T-helper 22 cell (primary cell): ENCODE measurements around the gene RMDN2.

Experiments
- DNase-seq: peaks from one replicate; pipeline ENCODE4 v3.0.0-alpha.2; 2020; ENCODE audit warnings: low read depth

Gene RMDN2, protein sequence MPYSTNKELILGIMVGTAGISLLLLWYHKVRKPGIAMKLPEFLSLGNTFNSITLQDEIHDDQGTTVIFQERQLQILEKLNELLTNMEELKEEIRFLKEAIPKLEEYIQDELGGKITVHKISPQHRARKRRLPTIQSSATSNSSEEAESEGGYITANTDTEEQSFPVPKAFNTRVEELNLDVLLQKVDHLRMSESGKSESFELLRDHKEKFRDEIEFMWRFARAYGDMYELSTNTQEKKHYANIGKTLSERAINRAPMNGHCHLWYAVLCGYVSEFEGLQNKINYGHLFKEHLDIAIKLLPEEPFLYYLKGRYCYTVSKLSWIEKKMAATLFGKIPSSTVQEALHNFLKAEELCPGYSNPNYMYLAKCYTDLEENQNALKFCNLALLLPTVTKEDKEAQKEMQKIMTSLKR

GRCh38 chr2:37925063-37925897 is at the start of gene RMDN2:
Gene RMDN2, plus strand, starts transcription at chr2:37925287. Its CDS starts 3,991 bp downstream, at chr2:37929278.
- peak; percentile 32 for DNase-seq

- DNase-seq = no peak
These were observed 49.6 kb upstream of the RMDN2 start for GRCh38 chr2:37875403-37875906.

- no peak for DNase-seq
These were observed 48.9 kb upstream of the RMDN2 start for GRCh38 chr2:37876227-37876626.

DNA sequence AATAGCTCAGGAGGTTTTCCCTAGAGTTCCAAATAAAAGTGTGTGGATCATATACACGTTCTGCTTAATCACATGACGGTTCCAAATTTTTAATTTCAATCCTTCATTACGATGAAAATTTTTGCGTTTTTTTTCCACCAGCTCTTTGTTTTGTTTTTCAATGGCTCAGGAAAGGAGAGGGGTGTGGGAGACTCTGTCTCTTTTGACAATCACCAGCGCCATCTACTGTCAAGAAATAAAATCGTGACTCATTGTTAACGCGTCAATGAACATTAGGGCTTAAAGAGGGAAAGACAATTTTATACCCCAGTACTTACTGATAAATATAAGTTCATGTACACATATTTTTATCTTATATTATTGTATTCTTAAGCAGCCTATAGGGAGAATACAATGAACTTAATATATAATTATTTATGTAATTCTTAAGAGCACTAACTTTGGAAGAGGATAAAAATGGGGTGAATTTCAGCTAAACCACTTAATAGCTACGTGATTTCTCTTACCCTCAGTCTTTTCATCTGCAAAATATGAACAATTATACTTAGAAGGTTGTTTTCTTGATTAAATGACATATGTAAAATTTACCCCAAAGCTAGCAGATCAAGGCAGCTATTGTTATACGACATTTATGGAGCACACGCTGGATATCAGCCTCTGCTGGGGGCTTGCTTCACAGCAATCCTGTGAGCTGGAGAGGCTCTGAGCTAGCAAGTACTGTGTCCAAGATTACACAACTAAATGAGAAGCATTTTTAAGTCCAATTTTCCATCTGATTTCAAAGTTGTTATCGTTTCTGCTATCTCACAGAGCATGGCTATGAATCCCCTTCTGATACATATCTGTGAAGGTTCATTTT is 47.4 kb upstream of the RMDN2 start:
- no peak for DNase-seq

- DNase-seq = no peak
These were observed 46.6 kb upstream of the RMDN2 start for GRCh38 chr2:37878536-37878935.

DNA sequence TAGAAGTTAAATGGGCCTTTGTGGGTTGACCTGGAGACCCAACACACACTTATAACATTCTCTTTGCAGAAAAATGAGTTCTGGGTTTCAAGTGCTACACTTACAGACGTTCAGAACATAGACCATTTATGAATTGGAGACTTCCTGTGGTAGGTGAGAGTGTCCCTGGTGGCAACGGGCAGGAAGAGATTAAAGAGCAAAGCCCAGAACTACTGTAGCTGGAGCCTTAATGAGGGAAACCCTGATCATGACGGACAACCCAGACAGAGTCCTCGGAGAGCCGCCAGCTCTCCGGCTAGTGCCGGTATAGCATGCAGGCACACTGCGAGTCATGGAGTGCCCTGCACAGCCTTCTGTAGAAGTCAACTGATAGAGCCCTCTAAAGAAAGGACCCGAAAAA is 44.5 kb upstream of the RMDN2 start:
- no peak for DNase-seq

GRCh38 chr2:37881397-37881796 is 43.7 kb upstream of the RMDN2 start:
- DNase-seq = no peak

DNA sequence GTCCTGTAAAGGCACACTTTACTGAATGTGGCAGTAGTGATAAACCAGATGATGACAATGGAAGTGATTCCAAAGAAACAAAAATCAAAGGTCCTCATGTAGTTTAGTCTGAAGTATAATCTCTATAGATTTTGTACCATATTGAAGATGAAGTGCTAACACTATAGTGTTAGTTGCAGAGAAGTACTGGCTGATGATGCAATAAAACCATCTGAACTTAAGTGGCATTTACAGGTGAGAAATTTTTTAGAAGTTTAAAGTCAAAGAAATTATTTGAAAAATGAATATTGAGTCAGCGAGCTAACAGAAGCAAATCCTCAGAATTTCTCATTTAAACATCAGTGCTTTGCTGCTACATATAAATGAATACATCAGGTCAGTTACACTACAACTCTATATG is 43.1 kb upstream of the RMDN2 start:
- DNase-seq = no peak

DNA sequence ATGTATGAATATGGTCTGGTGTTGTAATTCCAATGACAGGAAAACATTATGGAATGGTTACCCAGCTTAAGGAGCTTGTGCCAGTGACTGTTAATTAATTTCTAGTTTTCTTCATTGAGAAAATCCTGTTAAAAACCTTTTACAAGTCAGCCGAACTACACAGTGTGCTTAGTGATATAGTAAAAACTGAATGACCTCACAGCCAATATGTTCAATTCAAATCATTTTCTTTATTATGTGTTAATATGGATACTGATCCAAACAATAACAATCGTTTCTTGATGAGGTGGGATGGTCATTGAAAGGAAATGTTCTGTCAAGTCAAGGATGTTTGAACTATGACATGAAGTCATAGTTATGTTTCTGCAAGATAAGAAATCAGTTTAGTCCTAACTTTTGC is 41.6 kb upstream of the RMDN2 start:
- DNase-seq = no peak

GRCh38 chr2:37885329-37885993 is 39.6 kb upstream of the RMDN2 start:
- no peak for DNase-seq

DNA sequence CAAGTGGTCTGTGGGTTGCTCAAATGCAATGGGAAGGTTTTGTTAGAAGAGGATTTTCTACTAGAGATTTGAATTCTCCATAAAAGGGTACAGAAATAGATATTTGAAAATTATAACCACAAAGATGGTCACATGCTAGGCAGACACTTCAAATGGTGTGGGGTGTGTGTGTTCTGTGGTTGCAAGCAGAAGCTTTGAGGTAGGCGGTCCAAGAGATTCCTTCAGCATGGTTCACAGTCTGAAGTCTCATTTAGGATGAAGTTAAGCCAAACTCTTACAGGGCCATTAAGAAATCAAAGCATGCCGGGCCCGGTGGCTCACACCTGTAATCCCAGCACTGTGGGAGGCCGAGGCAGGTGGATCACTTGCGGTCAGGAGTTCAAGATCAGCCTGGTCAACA is 38.3 kb upstream of the RMDN2 start:
- no peak for DNase-seq

- no peak for DNase-seq
These were observed 37.8 kb upstream of the RMDN2 start for GRCh38 chr2:37887286-37887685.

DNA sequence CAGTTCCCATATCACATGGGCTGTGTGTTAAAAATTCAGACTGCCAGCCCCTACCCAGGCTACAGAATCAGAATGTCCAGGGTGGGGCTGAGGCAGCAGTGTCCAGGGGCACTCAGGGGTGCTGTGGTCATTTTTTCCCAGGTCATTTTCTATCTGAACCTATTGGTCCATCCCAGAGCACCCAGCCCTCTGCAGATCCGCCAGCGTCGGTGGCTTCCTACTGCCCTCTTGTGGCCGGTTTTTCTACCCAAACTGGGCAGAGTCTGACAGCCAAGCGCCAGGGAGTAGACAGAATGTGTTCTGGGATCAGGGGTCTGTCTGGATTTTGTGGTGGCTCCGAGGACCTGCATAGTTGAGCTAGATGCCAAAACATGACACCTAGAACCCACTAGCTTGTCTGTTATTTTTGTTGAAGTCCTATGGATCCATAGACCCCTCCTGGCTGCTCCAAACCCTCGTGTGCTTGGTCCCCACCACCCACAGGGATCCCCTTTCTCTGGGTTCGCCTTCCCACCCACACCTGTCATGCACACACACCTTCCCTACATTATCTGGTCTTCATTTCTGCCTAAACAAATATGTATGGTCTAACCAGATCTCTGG is 34.1 kb upstream of the RMDN2 start:
- peak; percentile 2 for DNase-seq

- no peak for DNase-seq
These were observed 33.1 kb upstream of the RMDN2 start for GRCh38 chr2:37891846-37892435.

- no peak for DNase-seq
These were observed 32.5 kb upstream of the RMDN2 start for GRCh38 chr2:37892436-37893114.

DNA sequence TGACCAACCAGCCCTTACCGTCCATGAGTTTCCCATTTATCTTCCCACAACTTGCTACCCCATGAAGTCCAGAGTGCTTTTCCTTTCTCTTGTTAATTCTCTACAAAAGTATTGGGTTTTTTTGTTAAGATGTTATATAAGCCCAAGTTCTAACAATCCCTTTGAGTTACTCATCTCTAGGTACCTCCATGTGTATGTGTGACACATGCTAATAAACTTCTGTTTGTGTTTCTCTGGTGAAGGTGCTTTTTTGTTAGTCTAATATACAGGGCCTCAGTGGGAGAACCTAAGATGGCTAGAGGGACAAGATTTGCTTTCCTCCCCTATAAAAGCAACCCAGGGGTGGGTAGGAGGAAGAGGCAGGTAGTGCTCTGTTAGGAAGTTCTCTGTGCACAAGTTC is 31.8 kb upstream of the RMDN2 start:
- DNase-seq = no peak

DNA sequence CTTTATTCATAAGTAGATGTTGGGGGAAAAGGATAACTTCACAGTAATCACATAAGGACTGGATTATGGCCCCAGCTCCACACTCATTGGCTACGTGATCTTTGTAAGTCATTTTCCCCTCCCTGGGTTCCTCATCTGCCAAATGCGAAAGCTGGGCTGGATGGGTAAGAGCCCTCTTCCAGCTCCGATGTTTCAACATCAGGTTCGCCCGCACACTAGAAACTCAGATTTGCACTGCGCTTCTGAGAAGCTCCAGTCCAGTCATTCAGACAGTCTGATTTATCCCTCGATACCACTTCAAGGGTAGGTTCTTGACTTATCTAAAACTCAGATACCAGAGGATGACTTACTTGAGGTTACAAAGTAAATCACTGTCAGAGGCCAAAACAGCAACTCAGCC is 31.0 kb upstream of the RMDN2 start:
- DNase-seq = no peak

DNA sequence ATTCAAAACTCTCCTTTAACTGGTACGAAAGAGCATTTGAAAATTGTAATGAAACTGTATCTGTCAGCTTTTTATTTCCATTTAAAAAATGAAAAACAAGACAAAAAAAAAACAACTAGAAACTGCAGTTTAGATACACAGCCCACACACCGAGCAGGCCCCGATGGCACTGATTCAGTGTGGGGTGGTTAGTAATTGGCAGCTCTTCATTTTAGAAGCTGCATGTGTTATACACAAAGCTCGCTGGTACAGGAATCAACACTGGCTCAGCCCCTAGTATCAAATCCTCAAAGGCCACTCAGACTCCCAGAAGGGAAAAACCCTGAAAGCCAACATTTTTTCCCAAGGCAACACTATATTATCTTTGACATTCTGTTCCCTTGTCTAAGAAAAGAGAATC is 30.5 kb upstream of the RMDN2 start:
- DNase-seq = no peak

GRCh38 chr2:37895140-37895539 is 29.9 kb upstream of the RMDN2 start:
- DNase-seq = no peak

- no peak for DNase-seq
These were observed 28.8 kb upstream of the RMDN2 start for GRCh38 chr2:37896319-37896718.
